A549 (cell line): ENCODE results near the gene RENBP.

ENCODE experiments used
- BHLHE40 ChIP-seq: IDR thresholded peaks from 2 replicates; pipeline ENCODE4 v1.6.1; 2012; ENCODE audit warnings: low read depth, low read length, inconsistent platforms
- ELK1 ChIP-seq: fragments of 150-350 bp; IDR thresholded peaks from 2 replicates; pipeline ENCODE4 v1.6.1; 2014; ENCODE audit warnings: low read depth, mild to moderate bottlenecking, low read length
- RCOR1 ChIP-seq: fragments of 150-350 bp; IDR thresholded peaks from 2 replicates; pipeline ENCODE4 v1.6.1; 2014; ENCODE audit warnings: antibody characterized with exemption, low read length, low read depth

- TF ChIP-seq BHLHE40 (no peak), ELK1 (no peak), RCOR1 (no peak)
Observed at GRCh38 chrX:153917869-153918268, 26.6 kb downstream of the RENBP start.
